ENCODE measurements around the gene TRPM2. TPM values are rescaled to one million over a fixed set of nuclear protein-coding genes. Genes with fewer than 3 reads are reported as not detected.

The TRPM2 gene
- total and polyA plus RNA-seq, 2 of the 13 experiments (the other 11 are each of a cell fraction or from before 2014, with no cell fraction given): 0.07 to 0.20 TPM

DNA sequence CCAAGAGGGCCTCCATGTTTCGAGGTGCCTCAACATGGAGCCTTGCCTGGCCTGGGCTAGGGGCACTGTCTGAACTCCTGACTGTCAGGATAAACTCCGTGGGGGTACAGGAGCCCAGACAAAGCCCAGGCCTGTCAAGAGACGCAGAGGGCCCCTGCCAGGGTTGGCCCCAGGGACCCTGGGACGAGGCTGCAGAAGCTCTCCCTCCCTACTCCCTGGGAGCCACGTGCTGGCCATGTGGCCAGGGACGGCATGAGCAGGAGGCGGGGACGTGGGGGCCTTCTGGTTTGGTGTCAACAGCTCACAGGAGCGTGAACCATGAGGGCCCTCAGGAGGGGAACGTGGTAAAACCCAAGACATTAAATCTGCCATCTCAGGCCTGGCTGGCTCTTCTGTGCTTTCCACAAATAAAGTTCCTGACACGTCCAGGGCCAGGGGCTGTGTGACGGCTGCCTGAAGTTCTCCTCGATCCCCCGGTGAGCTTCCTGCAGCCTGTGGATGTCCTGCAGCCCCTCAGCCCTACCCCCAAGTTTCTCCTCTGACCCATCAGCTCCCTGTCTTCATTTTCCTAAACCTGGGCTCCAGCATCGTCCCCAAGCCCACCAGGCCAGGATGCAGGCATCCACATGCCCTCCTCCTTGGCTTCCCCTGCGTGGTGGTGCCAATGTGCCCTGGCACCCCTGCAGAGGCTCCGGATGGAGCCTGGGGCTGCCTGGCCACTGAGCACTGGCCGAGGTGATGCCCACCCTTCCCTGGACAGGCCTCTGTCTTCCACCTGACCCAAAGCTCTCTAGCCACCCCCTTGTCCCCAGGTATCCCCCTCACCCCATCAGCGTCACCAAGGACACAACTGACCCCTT lies 89.1 kb downstream of the TRPM2 start (continued):
- TF ChIP-seq ZNF101 (CRISPR knock-in tag; IDR thresholded peaks at IDR 0.05; ENCODE audit: borderline replicate concordance, low read depth) (no peak), PRMT3 (CRISPR knock-in tag; IDR thresholded peaks at IDR 0.05; ENCODE audit: borderline replicate concordance, low read depth) (no peak), TEAD3 (CRISPR knock-in tag; optimal IDR thresholded peaks at IDR 0.05; ENCODE audit: borderline replicate concordance) (no peak), ZNF260 (CRISPR knock-in tag; IDR thresholded peaks at IDR 0.05; ENCODE audit: borderline replicate concordance, low read depth) (no peak), SPEN (CRISPR knock-in tag; IDR thresholded peaks at IDR 0.05; ENCODE audit: low read depth) (0 out of 2 replicates have a peak, but pooled peaks have one; percentile 38), ZNF30 (CRISPR knock-in tag; IDR thresholded peaks at IDR 0.05) (0 out of 2 replicates have a peak, but pooled peaks have one; percentile 58), TGIF2 (CRISPR knock-in tag; IDR thresholded peaks at IDR 0.05) (no peak), CBX1 (IDR thresholded peaks at IDR 0.05; ENCODE audit: low read depth) (no peak), SALL1 (CRISPR knock-in tag; IDR thresholded peaks at IDR 0.05) (peak; percentile 80), BORCS8-MEF2B (CRISPR knock-in tag; IDR thresholded peaks at IDR 0.05) (peak; percentile 70; the same call in 1 of the 2 replicates), THAP11 (CRISPR knock-in tag; IDR thresholded peaks at IDR 0.05) (peak; percentile 36; the same call in 1 of the 2 replicates), ZNF33B (CRISPR knock-in tag; IDR thresholded peaks at IDR 0.05) (peak; percentile 94; the same call in 1 of the 2 replicates), ZSCAN25 (CRISPR knock-in tag; IDR thresholded peaks at IDR 0.05) (peak; percentile 71; the same call in 1 of the 2 replicates), SRSF4 (IDR thresholded peaks at IDR 0.05; ENCODE audit: low read depth, low read length, poor library complexity, severe bottlenecking) (no peak), NFE2 (CRISPR knock-in tag; IDR thresholded peaks at IDR 0.05) (no peak), ERF (CRISPR knock-in tag; IDR thresholded peaks at IDR 0.05) (no peak), JDP2 (CRISPR knock-in tag; IDR thresholded peaks at IDR 0.05; ENCODE audit: borderline replicate concordance) (no peak), PHF20 (CRISPR knock-in tag; IDR thresholded peaks at IDR 0.05) (peak; percentile 29; the same call in 1 of the 2 replicates), ZNF274 (CRISPR knock-in tag; IDR thresholded peaks at IDR 0.05) (peak; percentile 64; the same call in 1 of the 2 replicates), HES4 (CRISPR knock-in tag; IDR thresholded peaks at IDR 0.05; ENCODE audit: borderline replicate concordance) (peak; percentile 93; the same call in 1 of the 2 replicates), ZNF598 (CRISPR knock-in tag; IDR thresholded peaks at IDR 0.05; ENCODE audit: borderline replicate concordance) (0 out of 2 replicates have a peak, but pooled peaks have one; percentile 42), REXO4 (CRISPR knock-in tag; IDR thresholded peaks at IDR 0.05; ENCODE audit: borderline replicate concordance) (no peak), ZNF607 (CRISPR knock-in tag; IDR thresholded peaks at IDR 0.05; ENCODE audit: borderline replicate concordance) (0 out of 2 replicates have a peak, but pooled peaks have one; percentile 42)
- TF ChIP-seq, protein P1, sequence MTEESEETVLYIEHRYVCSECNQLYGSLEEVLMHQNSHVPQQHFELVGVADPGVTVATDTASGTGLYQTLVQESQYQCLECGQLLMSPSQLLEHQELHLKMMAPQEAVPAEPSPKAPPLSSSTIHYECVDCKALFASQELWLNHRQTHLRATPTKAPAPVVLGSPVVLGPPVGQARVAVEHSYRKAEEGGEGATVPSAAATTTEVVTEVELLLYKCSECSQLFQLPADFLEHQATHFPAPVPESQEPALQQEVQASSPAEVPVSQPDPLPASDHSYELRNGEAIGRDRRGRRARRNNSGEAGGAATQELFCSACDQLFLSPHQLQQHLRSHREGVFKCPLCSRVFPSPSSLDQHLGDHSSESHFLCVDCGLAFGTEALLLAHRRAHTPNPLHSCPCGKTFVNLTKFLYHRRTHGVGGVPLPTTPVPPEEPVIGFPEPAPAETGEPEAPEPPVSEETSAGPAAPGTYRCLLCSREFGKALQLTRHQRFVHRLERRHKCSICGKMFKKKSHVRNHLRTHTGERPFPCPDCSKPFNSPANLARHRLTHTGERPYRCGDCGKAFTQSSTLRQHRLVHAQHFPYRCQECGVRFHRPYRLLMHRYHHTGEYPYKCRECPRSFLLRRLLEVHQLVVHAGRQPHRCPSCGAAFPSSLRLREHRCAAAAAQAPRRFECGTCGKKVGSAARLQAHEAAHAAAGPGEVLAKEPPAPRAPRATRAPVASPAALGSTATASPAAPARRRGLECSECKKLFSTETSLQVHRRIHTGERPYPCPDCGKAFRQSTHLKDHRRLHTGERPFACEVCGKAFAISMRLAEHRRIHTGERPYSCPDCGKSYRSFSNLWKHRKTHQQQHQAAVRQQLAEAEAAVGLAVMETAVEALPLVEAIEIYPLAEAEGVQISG (CRISPR knock-in tag; IDR thresholded peaks at IDR 0.05): peak; percentile 50; the same call in 1 of the 2 replicates
- TF ChIP-seq, protein P2, sequence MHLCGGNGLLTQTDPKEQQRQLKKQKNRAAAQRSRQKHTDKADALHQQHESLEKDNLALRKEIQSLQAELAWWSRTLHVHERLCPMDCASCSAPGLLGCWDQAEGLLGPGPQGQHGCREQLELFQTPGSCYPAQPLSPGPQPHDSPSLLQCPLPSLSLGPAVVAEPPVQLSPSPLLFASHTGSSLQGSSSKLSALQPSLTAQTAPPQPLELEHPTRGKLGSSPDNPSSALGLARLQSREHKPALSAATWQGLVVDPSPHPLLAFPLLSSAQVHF (CRISPR knock-in tag; IDR thresholded peaks at IDR 0.05): peak; percentile 70; the same call in 1 of the 2 replicates
- TF ChIP-seq, protein P3, sequence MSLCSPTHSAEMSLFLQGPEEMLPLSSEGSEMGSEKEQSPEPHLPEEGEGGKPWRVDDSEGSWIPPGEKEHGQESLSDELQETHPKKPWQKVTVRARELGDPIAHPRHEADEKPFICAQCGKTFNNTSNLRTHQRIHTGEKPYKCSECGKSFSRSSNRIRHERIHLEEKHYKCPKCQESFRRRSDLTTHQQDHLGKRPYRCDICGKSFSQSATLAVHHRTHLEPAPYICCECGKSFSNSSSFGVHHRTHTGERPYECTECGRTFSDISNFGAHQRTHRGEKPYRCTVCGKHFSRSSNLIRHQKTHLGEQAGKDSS (CRISPR knock-in tag; IDR thresholded peaks at IDR 0.05; ENCODE audit: borderline replicate concordance, low read depth): no peak

All from HepG2 (cell line).